ENCODE data around the gene NSUN6.
"Not testable (repeated sequence)": the region's sequence is repeated elsewhere in the genome, so short reads cannot be mapped to it uniquely, and the experiment has no call there.

The NSUN6 gene

GRCh38 chr10:18572959-18573561 lies 78.3 kb downstream of the NSUN6 start:
- Histone ChIP-seq H3K9me3 (ENCODE audit: control insufficient read depth in 1 of 2, low read length in 2 of 2) (no peaks in the 10 kb centered on the region), H3K4me1 (ENCODE audit: control insufficient read depth in 1 of 2, insufficient read depth in 2 of 2, low read length in 2 of 2) (no peaks in the 10 kb centered on the region), H3K36me3 (ENCODE audit: control insufficient read depth in 1 of 2, insufficient read depth in 2 of 2, low read length in 2 of 2) (peaks cover 0 to 4% of the 10 kb centered on the region in 2 donors), H3K27me3 (ENCODE audit: low read depth, low read length) (no peaks in the 10 kb centered on the region), H3K4me3 (ENCODE audit: low read depth in 1 of 2, low read length in 2 of 2) (no peak overlapping the region), H3K27ac (ENCODE audit: low read length) (no peak overlapping the region)

- no peaks in the 10 kb centered on the region for H3K4me1 ChIP-seq (ENCODE audit: control insufficient read depth in 1 of 2, insufficient read depth in 2 of 2, low read length in 2 of 2)
Observed at GRCh38 chr10:18571780-18572179, 79.6 kb downstream of the NSUN6 start.

GRCh38 chr10:18571076-18571475 lies 80.3 kb downstream of the NSUN6 start:
- Histone ChIP-seq H3K27me3 (ENCODE audit: low read depth, low read length) (no peaks in the 10 kb centered on the region), H3K27ac (ENCODE audit: low read length) (no peak overlapping the region), H3K4me3 (ENCODE audit: low read depth in 1 of 2, low read length in 2 of 2) (no peak overlapping the region), H3K9me3 (ENCODE audit: control insufficient read depth in 1 of 2, low read length in 2 of 2) (no peaks in the 10 kb centered on the region), H3K4me1 (ENCODE audit: control insufficient read depth in 1 of 2, insufficient read depth in 2 of 2, low read length in 2 of 2) (no peaks in the 10 kb centered on the region), H3K36me3 (ENCODE audit: control insufficient read depth in 1 of 2, insufficient read depth in 2 of 2, low read length in 2 of 2) (no peaks in the 10 kb centered on the region)

More at GRCh38 chr10:18571780-18572179, 79.6 kb downstream of the NSUN6 start:
- no peak overlapping the region for H3K27ac ChIP-seq (ENCODE audit: low read length)
- H3K4me3 ChIP-seq (ENCODE audit: low read depth in 1 of 2, low read length in 2 of 2) = no peak overlapping the region
- no peaks in the 10 kb centered on the region for H3K36me3 ChIP-seq (ENCODE audit: control insufficient read depth in 1 of 2, insufficient read depth in 2 of 2, low read length in 2 of 2)
- H3K27me3 ChIP-seq (ENCODE audit: low read depth, low read length) = no peaks in the 10 kb centered on the region
- H3K9me3 ChIP-seq (ENCODE audit: control insufficient read depth in 1 of 2, low read length in 2 of 2) = no peaks in the 10 kb centered on the region

GRCh38 chr10:18570386-18570785 lies 81.0 kb downstream of the NSUN6 start:
- H3K4me3 ChIP-seq (ENCODE audit: low read depth in 1 of 2, low read length in 2 of 2) = not testable (repeated sequence)

GRCh38 chr10:18567343-18567856 lies 84.0 kb downstream of the NSUN6 start:
- H3K27ac ChIP-seq (ENCODE audit: low read length) = no peak overlapping the region
- no peaks in the 10 kb centered on the region for H3K27me3 ChIP-seq (ENCODE audit: low read depth, low read length)
- H3K9me3 ChIP-seq (ENCODE audit: control insufficient read depth in 1 of 2, low read length in 2 of 2) = peaks cover 0 to 22% of the 10 kb centered on the region in 2 donors
- H3K36me3 ChIP-seq (ENCODE audit: control insufficient read depth in 1 of 2, insufficient read depth in 2 of 2, low read length in 2 of 2) = peaks cover 0 to 6% of the 10 kb centered on the region in 2 donors
- H3K4me1 ChIP-seq (ENCODE audit: control insufficient read depth in 1 of 2, insufficient read depth in 2 of 2, low read length in 2 of 2) = no peaks in the 10 kb centered on the region
- H3K4me3 ChIP-seq (ENCODE audit: low read depth in 1 of 2, low read length in 2 of 2) = no peak overlapping the region

More at GRCh38 chr10:18570386-18570785, 81.0 kb downstream of the NSUN6 start:
- H3K27me3 ChIP-seq (ENCODE audit: low read depth, low read length); H3K27ac ChIP-seq (ENCODE audit: low read length); H3K9me3 ChIP-seq (ENCODE audit: control insufficient read depth in 1 of 2, low read length in 2 of 2); H3K4me1 ChIP-seq (ENCODE audit: control insufficient read depth in 1 of 2, insufficient read depth in 2 of 2, low read length in 2 of 2); H3K36me3 ChIP-seq (ENCODE audit: control insufficient read depth in 1 of 2, insufficient read depth in 2 of 2, low read length in 2 of 2): not testable (repeated sequence)

GRCh38 chr10:18566177-18566576 lies 85.2 kb downstream of the NSUN6 start:
- Histone ChIP-seq H3K4me1 (ENCODE audit: control insufficient read depth in 1 of 2, insufficient read depth in 2 of 2, low read length in 2 of 2) (no peaks in the 10 kb centered on the region), H3K36me3 (ENCODE audit: control insufficient read depth in 1 of 2, insufficient read depth in 2 of 2, low read length in 2 of 2) (peaks cover 0 to 6% of the 10 kb centered on the region in 2 donors), H3K4me3 (ENCODE audit: low read depth in 1 of 2, low read length in 2 of 2) (no peak overlapping the region), H3K27ac (ENCODE audit: low read length) (no peak overlapping the region), H3K27me3 (ENCODE audit: low read depth, low read length) (no peaks in the 10 kb centered on the region), H3K9me3 (ENCODE audit: control insufficient read depth in 1 of 2, low read length in 2 of 2) (peaks cover 0 to 26% of the 10 kb centered on the region in 2 donors)

GRCh38 chr10:18565006-18565405 lies 86.4 kb downstream of the NSUN6 start:
- peaks cover 6 to 8% of the 10 kb centered on the region in 2 donors for H3K36me3 ChIP-seq (ENCODE audit: control insufficient read depth in 1 of 2, insufficient read depth in 2 of 2, low read length in 2 of 2)
- no peaks in the 10 kb centered on the region for H3K27me3 ChIP-seq (ENCODE audit: low read depth, low read length)
- H3K4me3 ChIP-seq (ENCODE audit: low read depth in 1 of 2, low read length in 2 of 2) = no peak overlapping the region
- H3K4me1 ChIP-seq (ENCODE audit: control insufficient read depth in 1 of 2, insufficient read depth in 2 of 2, low read length in 2 of 2) = no peaks in the 10 kb centered on the region
- peaks cover 0 to 26% of the 10 kb centered on the region in 2 donors for H3K9me3 ChIP-seq (ENCODE audit: control insufficient read depth in 1 of 2, low read length in 2 of 2)
- H3K27ac ChIP-seq (ENCODE audit: low read length) = no peak overlapping the region

GRCh38 chr10:18563003-18563726 lies 88.2 kb downstream of the NSUN6 start:
- Histone ChIP-seq H3K27ac (ENCODE audit: low read length) (no peak overlapping the region), H3K9me3 (ENCODE audit: control insufficient read depth in 1 of 2, low read length in 2 of 2) (peaks cover 0 to 32% of the 10 kb centered on the region in 2 donors), H3K4me1 (ENCODE audit: control insufficient read depth in 1 of 2, insufficient read depth in 2 of 2, low read length in 2 of 2) (no peaks in the 10 kb centered on the region), H3K36me3 (ENCODE audit: control insufficient read depth in 1 of 2, insufficient read depth in 2 of 2, low read length in 2 of 2) (peaks cover 9 to 20% of the 10 kb centered on the region in 2 donors), H3K27me3 (ENCODE audit: low read depth, low read length) (no peaks in the 10 kb centered on the region), H3K4me3 (ENCODE audit: low read depth in 1 of 2, low read length in 2 of 2) (no peak overlapping the region)

- Histone ChIP-seq H3K27me3 (ENCODE audit: low read depth, low read length) (no peaks in the 10 kb centered on the region), H3K36me3 (ENCODE audit: control insufficient read depth in 1 of 2, insufficient read depth in 2 of 2, low read length in 2 of 2) (peaks cover 9 to 20% of the 10 kb centered on the region in 2 donors), H3K4me3 (ENCODE audit: low read depth in 1 of 2, low read length in 2 of 2) (no peak overlapping the region), H3K27ac (ENCODE audit: low read length) (no peak overlapping the region), H3K4me1 (ENCODE audit: control insufficient read depth in 1 of 2, insufficient read depth in 2 of 2, low read length in 2 of 2) (no peaks in the 10 kb centered on the region), H3K9me3 (ENCODE audit: control insufficient read depth in 1 of 2, low read length in 2 of 2) (peaks cover 0 to 34% of the 10 kb centered on the region in 2 donors)
Observed at GRCh38 chr10:18561861-18562551, 89.4 kb downstream of the NSUN6 start.

- Histone ChIP-seq H3K27me3 (ENCODE audit: low read depth, low read length) (no peaks in the 10 kb centered on the region), H3K27ac (ENCODE audit: low read length) (no peak overlapping the region), H3K36me3 (ENCODE audit: control insufficient read depth in 1 of 2, insufficient read depth in 2 of 2, low read length in 2 of 2) (peaks cover 8 to 54% of the 10 kb centered on the region in 2 donors), H3K4me3 (ENCODE audit: low read depth in 1 of 2, low read length in 2 of 2) (no peak overlapping the region), H3K9me3 (ENCODE audit: control insufficient read depth in 1 of 2, low read length in 2 of 2) (peaks cover 0 to 25% of the 10 kb centered on the region in 2 donors), H3K4me1 (ENCODE audit: control insufficient read depth in 1 of 2, insufficient read depth in 2 of 2, low read length in 2 of 2) (no peaks in the 10 kb centered on the region)
Observed at GRCh38 chr10:18557960-18558359, 93.4 kb downstream of the NSUN6 start.

GRCh38 chr10:18556522-18557147 lies 94.8 kb downstream of the NSUN6 start:
- Histone ChIP-seq H3K27ac (ENCODE audit: low read length) (no peak overlapping the region), H3K4me3 (ENCODE audit: low read depth in 1 of 2, low read length in 2 of 2) (no peak overlapping the region), H3K27me3 (ENCODE audit: low read depth, low read length) (no peaks in the 10 kb centered on the region), H3K4me1 (ENCODE audit: control insufficient read depth in 1 of 2, insufficient read depth in 2 of 2, low read length in 2 of 2) (no peaks in the 10 kb centered on the region), H3K9me3 (ENCODE audit: control insufficient read depth in 1 of 2, low read length in 2 of 2) (peaks cover 0 to 16% of the 10 kb centered on the region in 2 donors), H3K36me3 (ENCODE audit: control insufficient read depth in 1 of 2, insufficient read depth in 2 of 2, low read length in 2 of 2) (peaks cover 6 to 55% of the 10 kb centered on the region in 2 donors)
